ENCODE measurements around the gene BCL7B.
"Not testable (repeated sequence)": the region's sequence is repeated elsewhere in the genome, so short reads cannot be mapped to it uniquely, and the experiment has no call there.

The BCL7B gene

GRCh38 chr7:73556208-73557107 lies 1.0 kb downstream of the BCL7B start:
- TF ChIP-seq CTCF (IDR thresholded peaks at IDR 0.05; ENCODE audit: insufficient read depth, missing control alignments): no peak
- DNase-seq (ENCODE audit: insufficient read length, low spot score) (no peak), FAIRE-seq (no peak)

GRCh38 chr7:73555411-73555982 lies 2.0 kb downstream of the BCL7B start:
- DNase-seq (ENCODE audit: insufficient read length, low spot score) (no peak), FAIRE-seq (no peak)
- TF ChIP-seq CTCF (IDR thresholded peaks at IDR 0.05; ENCODE audit: insufficient read depth, missing control alignments): no peak

GRCh38 chr7:73550093-73550492 lies 7.4 kb downstream of the BCL7B start:
- not testable (repeated sequence) for DNase-seq (ENCODE audit: insufficient read length, low spot score); FAIRE-seq

- TF ChIP-seq CTCF (IDR thresholded peaks at IDR 0.05; ENCODE audit: insufficient read depth, missing control alignments): no peak
- DNase-seq (ENCODE audit: insufficient read length, low spot score): no peak
- FAIRE-seq: no peak
Measured at GRCh38 chr7:73549176-73549575, 8.3 kb downstream of the BCL7B start.

GRCh38 chr7:73547841-73548240 lies 9.6 kb downstream of the BCL7B start:
- DNase-seq (ENCODE audit: insufficient read length, low spot score): no peak
- no peak for TF ChIP-seq CTCF (IDR thresholded peaks at IDR 0.05; ENCODE audit: insufficient read depth, missing control alignments)
- no peak for FAIRE-seq

GRCh38 chr7:73544678-73545077 lies 12.8 kb downstream of the BCL7B start:
- FAIRE-seq: no peak
- no peak for TF ChIP-seq CTCF (IDR thresholded peaks at IDR 0.05; ENCODE audit: insufficient read depth, missing control alignments)
- DNase-seq (ENCODE audit: insufficient read length, low spot score): no peak

- DNase-seq (ENCODE audit: insufficient read length, low spot score) (no peak), FAIRE-seq (no peak)
- no peak for TF ChIP-seq CTCF (IDR thresholded peaks at IDR 0.05; ENCODE audit: insufficient read depth, missing control alignments)
Measured at GRCh38 chr7:73541722-73542121, 15.8 kb downstream of the BCL7B start.

All from D721Med (cell line).